Stimulated activated naive CD4-positive, alpha-beta T cell (primary cell): ENCODE data around the gene FOXP4.

Experiments
- DNase-seq, 6 experiments: peaks; one replicate each; lab custom pipeline; 2025; lab: John Stamatoyannopoulos, UW

Gene FOXP4

DNA sequence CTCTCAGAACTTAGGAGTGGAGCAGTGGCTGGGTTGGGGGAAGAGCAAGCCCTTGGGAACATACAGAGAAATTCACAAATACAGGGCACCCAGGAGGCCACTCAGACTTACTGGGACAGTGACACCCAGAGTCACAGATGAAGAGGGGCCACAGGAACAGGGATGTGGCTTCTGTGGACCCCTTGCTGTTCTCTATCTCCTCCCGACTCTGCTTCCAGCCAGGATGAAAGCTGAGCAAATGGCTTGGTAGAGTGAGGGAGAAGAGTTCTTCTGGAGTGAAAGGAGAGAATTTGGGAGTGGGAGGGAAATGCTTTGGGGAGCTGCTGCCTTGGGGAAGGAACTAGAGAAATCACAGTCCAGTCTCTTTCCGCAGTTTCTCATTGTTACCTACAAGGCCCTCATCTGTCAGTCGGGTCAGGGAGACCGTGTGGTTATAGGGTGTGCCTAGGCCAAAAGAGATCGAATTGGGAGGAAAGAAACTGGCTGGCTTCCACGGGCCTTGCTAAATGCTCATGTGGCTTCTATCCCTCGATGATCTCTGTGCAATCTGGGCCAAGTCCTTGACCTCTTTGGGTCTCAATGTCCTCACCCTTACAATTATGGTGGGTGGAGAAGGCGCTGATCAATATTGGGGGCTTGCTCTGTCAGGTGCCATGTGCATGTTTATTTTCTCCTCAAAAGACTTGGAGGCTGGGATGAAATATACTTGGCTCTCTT lies 17.0 kb downstream of the FOXP4 start:
- no peak for DNase-seq

DNA sequence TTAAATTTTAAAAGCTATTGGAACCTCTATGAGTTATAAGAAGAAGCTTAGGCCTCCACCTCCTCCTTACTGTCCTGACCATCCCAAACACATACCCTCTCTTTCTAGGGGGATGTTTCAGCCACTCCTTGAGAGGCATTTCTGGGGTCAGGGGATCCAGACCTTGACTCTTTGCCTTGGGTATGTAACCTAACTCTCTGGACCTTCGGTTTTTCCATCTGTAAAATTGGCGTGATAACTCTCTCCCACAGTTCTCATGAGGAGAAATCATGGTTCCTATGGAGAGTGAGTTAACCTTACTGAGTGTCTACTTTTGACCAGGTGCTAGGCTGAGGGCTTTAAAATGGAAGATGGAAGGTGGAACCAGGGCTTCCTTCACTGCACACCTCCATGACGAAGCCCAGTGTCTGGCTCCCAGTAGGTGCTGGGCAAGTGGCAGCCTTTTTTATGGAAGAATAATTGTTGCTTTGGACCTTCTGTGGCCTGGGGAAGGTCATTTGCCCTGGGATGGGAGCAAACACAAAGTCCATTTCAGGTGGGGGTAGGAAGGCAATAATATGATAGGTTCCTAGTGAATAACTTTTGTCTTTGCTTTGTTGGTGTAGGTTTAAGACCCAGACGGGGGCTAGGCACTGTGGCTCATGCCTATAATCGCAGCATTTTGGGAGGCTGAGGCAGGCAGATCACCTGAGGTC lies 18.4 kb downstream of the FOXP4 start:
- no peak for DNase-seq

DNA sequence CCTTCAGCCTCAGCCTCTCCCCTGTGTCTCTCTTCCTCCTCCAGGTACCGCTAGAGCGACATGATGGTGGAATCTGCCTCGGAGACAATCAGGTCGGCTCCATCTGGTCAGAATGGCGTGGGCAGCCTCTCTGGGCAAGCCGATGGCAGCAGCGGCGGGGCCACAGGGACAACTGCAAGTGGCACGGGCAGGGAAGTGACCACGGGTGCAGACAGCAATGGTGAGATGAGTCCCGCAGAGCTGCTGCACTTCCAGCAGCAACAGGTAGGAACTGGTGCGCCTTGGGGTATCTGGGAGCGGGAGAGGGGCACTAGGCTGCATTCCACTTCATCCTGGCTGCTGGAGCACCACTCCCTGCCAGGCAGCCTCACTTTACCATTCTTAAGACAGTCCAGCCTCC lies 19.5 kb downstream of the FOXP4 start:
- DNase-seq: no peak

DNA sequence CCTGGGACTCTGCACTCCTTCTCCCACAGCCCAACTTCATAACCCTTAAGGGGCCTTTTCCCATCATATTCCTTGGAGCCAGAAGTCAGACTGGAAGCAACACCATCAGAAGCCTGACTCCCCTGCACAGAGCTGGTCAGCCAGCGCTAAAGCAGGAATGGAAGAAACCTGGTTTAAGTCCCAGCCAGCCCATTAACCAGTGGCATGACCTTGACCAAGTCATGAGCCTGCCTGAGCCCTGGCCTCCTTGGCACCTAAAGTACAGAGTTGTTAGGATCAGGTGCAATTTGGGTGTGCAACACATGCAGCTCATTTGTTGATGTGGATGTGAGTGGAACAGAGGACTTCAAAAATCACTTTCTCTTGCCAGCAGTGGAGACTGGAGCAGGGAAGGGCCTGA lies 20.8 kb downstream of the FOXP4 start:
- DNase-seq: no peak

DNA sequence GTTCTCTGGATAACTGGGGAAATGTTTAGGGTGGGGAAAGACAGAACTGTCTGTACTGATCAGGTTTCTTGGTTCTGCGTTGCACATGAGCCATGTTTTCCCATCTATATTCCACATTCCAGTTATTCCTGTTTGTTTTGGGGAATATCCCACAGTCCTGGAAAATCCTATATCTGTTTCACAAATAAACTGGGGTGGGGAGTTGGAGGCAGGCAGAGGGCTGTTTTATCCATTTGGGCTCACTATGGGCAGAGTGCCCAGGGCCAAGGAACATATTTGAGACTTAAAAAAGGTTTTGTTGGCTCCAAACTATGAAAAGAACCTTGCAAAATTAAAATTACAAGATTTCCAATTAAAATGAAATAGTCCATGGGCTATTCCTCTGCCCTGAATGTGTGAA lies 21.5 kb downstream of the FOXP4 start:
- DNase-seq: no peak

DNA sequence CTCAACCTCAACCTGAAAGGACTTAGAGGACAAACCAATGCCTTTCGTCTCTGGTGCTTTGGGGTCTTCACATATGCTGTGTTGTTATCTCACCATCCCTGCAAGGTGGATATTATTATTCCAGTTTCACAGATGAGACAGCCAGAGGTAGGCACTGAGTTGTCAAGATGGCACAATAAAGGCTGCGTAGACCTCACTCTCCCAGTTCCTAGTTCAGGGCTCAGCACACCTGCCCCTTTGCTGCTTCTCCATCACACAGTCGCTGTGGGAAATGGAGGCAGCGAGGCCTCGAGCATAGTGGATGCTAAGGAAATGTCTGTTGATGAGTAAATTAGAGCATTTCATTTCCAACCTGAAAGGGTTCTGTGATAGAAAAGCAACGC lies 22.0 kb downstream of the FOXP4 start:
- no peak for DNase-seq

DNA sequence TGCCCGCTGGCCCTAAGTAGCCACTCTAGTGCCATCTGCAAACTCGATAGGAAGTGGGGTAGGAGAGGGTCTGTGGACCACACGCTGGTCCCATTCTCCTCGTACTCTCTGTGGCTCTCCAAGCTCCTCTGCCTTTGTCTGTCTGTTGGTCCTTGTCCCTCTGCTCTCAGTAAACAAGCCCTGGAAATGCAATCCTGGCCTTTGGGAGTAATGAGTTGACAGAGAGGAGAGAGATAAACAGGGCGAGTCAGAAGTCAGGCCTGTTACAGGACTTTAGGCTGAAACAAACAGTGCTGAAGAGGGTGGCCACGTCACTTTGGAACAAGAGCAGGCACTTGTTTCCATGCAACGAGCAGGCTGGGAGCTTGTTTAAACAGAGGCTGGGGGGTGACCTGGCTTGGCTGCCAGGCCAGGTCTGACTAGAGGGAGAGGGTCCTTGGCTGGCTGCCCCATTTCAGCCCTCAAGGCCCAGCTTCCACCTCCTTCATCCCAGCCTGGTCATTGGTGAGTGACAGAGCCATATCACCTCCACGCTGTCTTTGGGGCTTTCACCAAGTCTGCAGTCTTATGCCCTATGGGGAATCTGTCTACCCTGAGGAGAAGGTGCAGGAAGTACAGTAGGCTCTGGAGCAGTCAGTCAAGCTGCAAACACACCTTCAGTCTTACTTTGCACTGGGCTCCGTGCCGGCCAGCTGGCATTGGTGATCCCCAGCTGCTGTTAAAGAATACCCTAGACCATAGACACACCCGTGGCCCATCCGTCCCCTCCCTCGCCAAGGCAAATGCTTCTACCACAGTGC lies 22.6 kb downstream of the FOXP4 start:
- no peak for DNase-seq

DNA sequence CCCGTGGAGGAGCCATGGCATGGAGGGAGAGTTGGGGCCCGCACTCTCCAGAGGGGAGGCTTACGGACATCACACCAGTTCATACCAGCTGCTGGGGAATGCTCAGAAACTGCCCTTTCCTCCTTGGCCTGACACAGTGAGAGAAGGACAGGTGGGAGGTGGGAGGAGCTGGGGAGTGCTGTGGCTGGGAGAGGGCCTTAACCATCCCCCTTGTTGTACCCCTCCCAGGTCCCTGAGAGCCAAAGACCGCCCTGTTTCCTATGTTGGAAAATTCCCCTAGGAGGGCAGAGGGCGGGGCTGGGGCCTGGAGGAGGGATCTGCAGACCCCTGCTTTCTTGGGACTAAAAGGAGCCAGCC lies 24.1 kb downstream of the FOXP4 start:
- no peak for DNase-seq

DNA sequence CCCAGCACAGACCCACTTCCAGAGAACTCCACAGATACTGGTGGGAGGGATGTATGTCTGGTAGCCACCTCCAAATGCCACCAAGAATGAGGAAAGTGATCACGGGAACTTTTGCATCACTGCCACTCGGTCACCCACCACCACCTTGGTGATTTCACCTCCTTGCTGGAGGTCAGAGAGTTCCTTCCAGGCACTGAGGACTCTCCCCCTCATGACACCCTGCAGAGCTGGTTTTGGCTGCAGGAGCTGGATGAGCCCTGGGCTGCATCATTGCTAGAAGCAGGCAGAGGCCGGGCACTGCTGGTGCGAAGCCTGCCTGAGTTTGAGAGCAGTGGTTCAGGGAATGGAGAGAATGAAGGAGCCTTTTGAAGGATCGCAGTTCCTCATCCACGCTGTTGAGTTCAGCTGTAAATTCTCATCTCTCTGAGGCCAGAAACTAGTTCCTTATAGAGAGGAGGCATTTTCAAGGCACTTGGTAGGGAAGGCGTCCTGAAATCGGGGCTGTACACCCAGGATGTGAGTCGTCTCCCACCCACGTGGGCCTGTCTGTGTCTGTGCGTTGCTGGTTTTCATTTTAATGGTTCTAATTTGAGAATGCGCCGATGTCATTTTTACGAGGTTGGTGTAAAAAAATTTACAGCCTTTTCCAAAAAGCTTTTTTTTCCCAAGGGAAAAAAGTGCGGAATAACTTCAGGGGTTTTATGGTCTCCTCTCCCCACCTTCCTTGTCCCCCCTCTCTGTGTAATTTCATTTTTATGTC lies 25.0 kb downstream of the FOXP4 start:
- no peak for DNase-seq

DNA sequence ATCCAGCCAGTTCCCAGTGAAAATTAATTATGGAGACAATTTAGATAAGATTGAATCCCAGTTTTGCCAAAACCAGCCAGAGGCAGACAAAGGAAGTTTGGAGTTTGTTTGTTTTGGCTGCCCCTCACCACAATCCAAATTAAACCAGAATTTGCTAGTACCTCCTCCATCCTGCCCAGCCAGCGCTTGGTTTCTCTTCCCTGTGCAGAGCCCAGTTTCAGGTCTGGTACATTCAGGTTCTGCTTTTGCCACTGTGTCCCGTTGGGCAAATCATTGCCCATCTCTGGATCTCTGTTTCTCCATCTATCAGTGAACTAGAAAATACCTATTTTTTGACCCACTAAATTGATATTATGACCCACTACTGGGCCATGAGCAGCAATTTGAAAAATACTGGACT lies 26.4 kb downstream of the FOXP4 start:
- DNase-seq: no peak

DNA sequence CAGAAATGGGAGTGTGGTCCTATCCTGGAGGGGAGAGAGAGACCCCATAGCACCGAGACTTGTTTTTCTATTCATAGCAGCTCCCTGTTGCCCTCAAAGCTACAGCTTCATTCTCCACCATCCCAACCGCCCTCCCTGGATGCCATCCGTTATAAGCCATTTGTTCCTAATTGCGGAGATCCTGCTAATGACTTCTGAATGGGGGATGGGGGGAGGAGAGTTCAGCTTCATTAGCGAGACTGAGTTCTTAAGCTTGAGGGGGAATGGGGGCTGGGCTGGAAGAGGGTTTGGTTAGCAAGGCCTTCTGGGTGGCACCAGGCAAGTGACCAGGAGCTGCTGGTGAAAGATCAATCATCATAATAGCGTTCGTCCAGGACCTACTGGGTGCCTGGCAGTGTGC lies 27.1 kb downstream of the FOXP4 start:
- no peak for DNase-seq

DNA sequence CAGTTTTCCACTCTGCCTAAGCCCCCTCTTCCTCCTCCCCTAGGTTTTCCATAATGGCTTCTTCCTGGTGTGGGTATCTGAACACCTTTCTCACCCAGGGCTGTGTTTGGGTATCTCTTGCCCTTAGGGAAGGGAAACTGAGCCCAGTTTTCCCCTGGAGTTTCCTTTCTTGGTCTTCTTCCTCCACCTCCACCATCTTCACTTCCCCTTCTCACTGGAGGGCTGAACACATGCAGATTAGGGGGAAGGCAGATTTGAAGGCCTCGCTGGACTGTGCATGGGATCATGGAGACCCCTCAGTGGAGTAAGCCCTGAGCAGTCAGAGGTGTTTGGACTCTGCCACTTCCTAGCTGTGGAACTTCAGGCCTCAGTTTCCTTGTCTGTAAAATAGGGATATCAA lies 27.8 kb downstream of the FOXP4 start:
- DNase-seq: no peak

DNA sequence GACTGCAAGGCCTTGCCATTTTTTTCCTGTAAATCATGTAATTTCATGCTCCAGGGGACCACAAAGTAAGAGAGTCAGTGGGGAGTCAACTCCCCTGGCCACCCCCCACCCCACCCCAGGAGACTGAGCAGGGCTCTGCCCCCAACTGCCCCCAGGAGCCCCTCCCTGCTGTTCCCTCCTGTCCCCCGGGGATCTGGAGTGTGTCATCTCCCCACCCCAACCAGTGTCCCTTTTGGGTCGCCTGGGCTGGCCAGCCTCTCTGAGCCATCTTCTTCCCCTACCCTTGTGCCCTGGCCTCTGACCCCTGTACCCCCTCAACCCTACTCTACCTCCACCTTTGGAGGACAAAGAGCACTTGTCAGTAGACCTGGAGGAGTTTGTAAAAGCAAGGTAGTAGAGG lies 29.4 kb downstream of the FOXP4 start:
- no peak for DNase-seq

DNA sequence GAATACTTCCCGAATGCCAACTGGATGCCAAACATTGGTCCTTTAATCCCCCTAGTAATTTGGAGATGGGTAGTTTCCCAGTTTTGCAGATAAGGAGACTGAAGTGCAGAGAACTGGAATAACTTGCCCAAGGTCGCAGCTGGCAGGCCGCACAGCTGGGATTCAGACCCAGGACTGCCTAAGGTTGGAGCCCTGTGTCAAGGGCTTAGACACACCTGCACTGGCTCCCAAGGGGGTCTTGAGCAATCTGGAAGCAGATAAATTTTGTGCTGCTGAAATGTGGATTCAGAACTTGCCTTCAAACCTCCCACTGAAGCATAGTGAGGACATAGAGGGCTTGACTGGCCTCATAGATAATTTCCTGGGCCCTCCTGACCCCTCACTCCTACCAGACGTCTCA lies 30.5 kb downstream of the FOXP4 start:
- no peak for DNase-seq

DNA sequence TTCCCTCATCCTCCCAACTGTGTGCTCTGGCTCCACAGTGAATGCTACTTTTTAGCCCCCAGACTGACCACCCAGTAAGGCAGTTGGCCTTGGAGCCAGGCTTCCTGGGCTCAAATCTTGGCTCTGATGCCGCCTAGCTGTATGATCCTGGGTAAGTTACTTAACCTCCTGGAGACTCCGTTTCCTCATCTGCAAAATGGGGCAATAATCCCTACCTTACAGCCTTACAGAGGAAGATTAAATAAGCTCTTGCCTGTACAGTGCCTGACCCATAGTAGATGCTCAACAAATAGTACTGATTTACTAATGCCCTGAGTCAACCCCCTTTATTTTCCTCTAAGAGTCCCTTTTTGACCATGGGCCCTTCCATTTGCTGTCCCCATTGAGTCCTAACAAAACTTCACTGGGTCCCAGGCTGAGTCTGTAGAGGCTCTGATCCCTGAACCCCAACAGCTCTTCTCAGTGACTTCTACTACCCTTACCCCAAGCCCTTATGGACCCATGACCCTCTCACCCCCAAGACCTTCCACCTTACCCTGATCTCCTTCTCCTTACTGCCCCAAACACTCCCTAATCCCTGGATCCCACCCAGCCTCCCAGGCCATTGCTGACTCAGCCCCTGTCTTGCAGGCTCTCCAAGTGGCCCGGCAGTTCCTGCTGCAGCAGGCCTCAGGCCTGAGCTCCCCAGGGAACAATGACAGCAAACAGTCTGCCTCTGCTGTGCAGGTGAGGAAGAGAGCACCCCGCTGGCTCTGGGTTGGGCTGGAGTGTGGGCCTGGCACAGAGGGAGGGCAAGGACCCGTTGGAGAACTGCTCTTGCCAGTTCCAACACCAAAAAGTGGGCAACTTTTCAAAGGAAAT lies 31.4 kb downstream of the FOXP4 start:
- DNase-seq: no peak

DNA sequence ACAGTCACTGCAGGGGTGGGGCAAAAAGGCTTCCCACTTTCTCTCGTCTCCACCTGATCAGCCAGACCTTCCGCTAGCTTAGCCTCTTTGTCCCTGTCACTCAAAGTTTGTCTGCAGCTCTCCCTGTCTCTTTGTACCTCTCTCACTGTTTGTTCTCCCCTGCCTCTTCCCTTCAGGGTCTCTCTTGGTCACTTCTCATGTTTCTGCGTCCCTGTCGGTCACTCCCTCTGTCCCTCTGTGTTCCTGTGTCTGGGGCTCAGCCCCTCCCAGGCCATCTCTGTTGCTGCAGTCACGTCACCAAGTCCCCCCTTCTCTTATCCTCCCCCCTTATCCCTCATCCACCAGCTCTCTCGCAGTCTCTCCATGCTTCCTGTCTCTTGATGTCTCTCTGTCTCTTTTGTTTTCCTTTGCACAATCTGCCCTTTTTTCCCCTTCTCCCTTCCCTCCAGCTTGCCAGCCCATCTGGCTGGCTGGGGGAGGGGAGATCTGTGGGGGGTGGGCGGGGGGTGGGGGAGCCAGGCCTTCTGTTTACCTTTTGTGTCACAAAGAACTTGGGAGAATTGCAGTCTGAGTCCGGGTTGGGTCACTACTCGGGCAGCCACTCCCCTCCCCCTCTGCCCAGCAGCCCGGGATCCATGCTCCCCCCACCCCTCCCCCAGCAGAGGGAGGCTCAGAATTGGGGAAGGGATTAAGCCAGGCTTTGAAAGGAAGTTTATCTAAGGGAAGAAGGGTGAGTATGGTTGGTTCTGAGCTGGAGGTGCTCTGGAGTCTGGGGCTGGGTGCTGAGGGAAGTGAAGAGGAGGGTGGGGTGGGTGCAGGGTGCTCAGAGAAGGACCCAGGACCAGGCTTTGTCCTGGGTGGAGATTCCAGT lies 32.3 kb downstream of the FOXP4 start:
- no peak for DNase-seq

DNA sequence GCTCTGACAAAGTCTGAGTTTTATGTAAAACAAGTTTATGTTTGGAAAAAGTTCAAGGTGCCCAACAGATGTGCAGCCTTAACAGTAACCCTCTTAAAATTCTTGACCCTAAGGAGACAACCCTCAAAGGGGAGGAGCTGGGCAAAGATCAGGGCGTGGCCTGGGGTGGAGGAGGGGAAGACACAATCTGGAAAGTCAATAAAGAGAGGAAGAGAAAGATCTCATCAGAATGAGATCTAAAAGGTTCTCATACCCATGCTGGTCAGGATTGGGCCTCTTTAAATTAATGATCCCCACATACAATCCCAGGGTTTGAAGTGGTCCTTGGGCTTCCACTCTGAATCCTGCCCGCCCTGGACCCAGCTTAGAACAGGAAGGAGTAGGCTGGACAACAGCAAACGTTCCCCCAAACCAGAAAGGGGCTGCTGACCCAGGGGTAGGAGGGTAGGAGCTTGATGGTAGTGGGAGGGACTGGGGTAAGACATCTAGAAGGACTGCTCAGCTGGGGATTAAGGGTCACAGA lies 33.0 kb downstream of the FOXP4 start:
- no peak for DNase-seq

DNA sequence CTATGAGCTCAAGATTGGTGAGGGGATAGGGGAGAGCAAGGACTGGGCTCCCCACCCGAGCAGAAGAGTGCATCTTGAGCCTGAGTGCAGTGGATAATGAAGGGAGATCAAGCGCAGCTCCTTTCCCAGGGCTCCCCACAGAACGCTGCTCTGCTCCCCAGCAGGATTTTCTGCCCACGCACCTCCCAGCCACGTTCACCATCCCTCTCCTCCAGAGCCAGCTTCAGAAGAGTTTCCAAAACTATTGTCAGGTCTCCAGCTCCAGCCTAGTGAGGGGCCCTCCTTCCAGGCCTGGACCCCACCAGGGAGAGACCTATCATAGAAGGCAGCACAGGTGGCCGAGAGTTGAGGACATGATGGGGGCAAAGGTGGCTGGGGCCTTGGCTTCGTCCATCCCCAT lies 34.5 kb downstream of the FOXP4 start:
- no peak for DNase-seq

DNA sequence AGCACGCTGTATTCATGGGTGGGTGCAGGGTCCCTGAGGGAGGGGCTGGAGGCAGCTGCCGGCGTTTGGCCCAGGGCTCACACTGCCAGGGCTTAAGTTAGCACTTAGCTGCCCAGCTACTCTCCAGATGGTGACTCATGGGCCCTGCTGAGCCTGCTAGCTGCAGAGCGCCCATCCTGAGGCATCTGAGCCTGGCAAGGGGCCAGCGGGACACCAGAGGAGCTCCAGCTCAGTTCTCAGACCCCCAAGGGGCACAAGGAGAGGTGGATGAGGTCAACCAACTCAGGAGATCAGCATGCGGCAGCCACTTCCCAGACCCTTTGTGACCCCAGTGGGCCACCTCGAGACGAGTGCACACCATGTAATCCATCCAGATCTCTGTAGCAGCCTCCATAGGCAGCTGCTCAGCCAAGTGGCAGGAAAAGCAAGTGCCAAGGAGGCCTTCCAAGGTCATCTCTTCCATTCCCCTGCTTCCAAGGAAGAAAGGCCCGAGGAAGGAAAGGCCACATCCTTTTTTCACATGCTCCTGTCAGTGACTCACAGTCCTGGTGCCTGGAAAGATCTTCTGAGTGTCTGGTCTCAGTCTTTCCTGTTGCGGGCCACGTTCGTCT lies 35.3 kb downstream of the FOXP4 start:
- no peak for DNase-seq

DNA sequence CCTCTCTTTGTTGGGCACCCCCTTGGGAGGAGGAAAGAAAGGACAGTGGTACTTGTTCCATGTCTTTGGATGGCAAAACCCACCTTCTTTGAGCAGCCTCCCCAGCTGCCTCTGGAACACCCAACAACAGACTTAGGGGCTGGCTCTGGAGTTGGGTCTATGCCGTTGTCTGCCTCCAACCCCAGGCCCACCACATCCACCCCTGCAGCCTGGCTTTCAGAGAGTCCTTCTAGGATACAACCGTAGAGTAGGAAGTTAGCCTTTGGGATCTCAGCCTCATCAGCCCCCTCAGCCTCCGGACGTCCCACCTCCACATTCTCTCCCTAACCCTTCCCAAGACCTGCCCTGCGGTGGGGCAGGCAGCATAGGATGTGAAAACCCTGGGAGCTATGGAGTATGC lies 36.4 kb downstream of the FOXP4 start:
- no peak for DNase-seq
